ENCODE results near the gene CLEC4C. TPM values are rescaled to one million over a fixed set of nuclear protein-coding genes. Genes with fewer than 3 reads are reported as not detected.

The CLEC4C gene
- total RNA-seq, 1 experiment from 2014 or later, result not detected

Other genes with a start within 250 kb of the CLEC4C start
- gene CD163, start 243.6 kb downstream of the CLEC4C start, total RNA-seq (2014; rRNA removed; shearing (Covaris generic); ENCODE audit: low replicate concordance), result not detected in 2 replicates
- gene APOBEC1, start 81.5 kb downstream of the CLEC4C start, total RNA-seq (2014; rRNA removed; shearing (Covaris generic); ENCODE audit: low replicate concordance), result not detected in 2 replicates
- gene GDF3, start 51.6 kb downstream of the CLEC4C start, total RNA-seq (2014; rRNA removed; shearing (Covaris generic); ENCODE audit: low replicate concordance), result not detected in 2 replicates
- gene DPPA3, start 35.9 kb downstream of the CLEC4C start, total RNA-seq (2014; rRNA removed; shearing (Covaris generic); ENCODE audit: low replicate concordance), result not detected in 2 replicates
- not detected in 2 replicates for gene NANOGNB, start 17.8 kb upstream of the CLEC4C start, total RNA-seq (2014; rRNA removed; shearing (Covaris generic); ENCODE audit: low replicate concordance)
- not detected in 2 replicates for gene NANOG, start 42.0 kb upstream of the CLEC4C start, total RNA-seq (2014; rRNA removed; shearing (Covaris generic); ENCODE audit: low replicate concordance)
- gene SLC2A14, start 125.5 kb upstream of the CLEC4C start, total RNA-seq (2014; rRNA removed; shearing (Covaris generic); ENCODE audit: low replicate concordance), result 0.14 TPM in 1 of 2 replicates, not detected in the other
- gene SLC2A3, start 188.8 kb upstream of the CLEC4C start, total RNA-seq (2014; rRNA removed; shearing (Covaris generic); ENCODE audit: low replicate concordance), result 3.7 and 7.9 TPM in 2 replicates